Testis (tissue), 2 donors: ENCODE data around the gene DNAJC7.
A peak's percentile ranks its signal among the peaks of the same experiment; 100 is the strongest.

ENCODE experiments used
- POLR2A ChIP-seq: fragments of 450-650 bp; IDR thresholded peaks from one replicate; pipeline ENCODE4 v1.6.1; 2017; ENCODE audit warnings: antibody characterized with exemption, mild to moderate bottlenecking, moderate library complexity
- TF ChIP-seq, protein P1 (sequence below), 3 experiments: fragments of 450-650 bp in 2 of 3; fragments of 200-600 bp in 1 of 3; sonication (generic) in 1 of 3; IDR thresholded peaks; one replicate each; pipeline ENCODE4 v1.5.1; 2016 to 2019; ENCODE audit warnings: antibody characterized with exemption in 3 of 3, mild to moderate bottlenecking in 2 of 3, moderate library complexity in 1 of 3

- TF ChIP-seq, protein P1, sequence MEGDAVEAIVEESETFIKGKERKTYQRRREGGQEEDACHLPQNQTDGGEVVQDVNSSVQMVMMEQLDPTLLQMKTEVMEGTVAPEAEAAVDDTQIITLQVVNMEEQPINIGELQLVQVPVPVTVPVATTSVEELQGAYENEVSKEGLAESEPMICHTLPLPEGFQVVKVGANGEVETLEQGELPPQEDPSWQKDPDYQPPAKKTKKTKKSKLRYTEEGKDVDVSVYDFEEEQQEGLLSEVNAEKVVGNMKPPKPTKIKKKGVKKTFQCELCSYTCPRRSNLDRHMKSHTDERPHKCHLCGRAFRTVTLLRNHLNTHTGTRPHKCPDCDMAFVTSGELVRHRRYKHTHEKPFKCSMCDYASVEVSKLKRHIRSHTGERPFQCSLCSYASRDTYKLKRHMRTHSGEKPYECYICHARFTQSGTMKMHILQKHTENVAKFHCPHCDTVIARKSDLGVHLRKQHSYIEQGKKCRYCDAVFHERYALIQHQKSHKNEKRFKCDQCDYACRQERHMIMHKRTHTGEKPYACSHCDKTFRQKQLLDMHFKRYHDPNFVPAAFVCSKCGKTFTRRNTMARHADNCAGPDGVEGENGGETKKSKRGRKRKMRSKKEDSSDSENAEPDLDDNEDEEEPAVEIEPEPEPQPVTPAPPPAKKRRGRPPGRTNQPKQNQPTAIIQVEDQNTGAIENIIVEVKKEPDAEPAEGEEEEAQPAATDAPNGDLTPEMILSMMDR (IDR thresholded peaks at IDR 0.05): peak; percentile 34 to 61 (median 50)
- no peak for TF ChIP-seq POLR2A
These were observed 87.0 kb downstream of the DNAJC7 start, which contains the start of gene ODAD4 for GRCh38 chr17:41930009-41930832.
